Loucy (cell line): ENCODE data around the gene IMPACT.

Experiments
- H2AFZ ChIP-seq: fragments of 200-600 bp; sonication (generic); 2 replicates; pipeline ENCODE4 v1.6.0; 2016; ENCODE audit warnings: antibody characterized with exemption, mild to moderate bottlenecking, low read length, moderate library complexity
- H3F3A ChIP-seq: fragments of 200-600 bp; 2 replicates; pipeline ENCODE4 v1.6.0; 2016; ENCODE audit warnings: antibody characterized with exemption, low read depth, mild to moderate bottlenecking
- H3K27me3 ChIP-seq: fragments of 200-600 bp; sonication (generic); 2 replicates; pipeline ENCODE4 v1.6.1; 2014; ENCODE audit warnings: low read length, mild to moderate bottlenecking; ENCODE audit not compliant: insufficient read depth, poor library complexity, severe bottlenecking
- H3K36me3 ChIP-seq: fragments of 200-600 bp; sonication (generic); 2 replicates; pipeline ENCODE4 v1.6.1; 2016; ENCODE audit warnings: low read length; ENCODE audit not compliant: insufficient read depth
- H3K4me1 ChIP-seq: fragments of 200-600 bp; sonication (generic); 2 replicates; pipeline ENCODE4 v1.5.1; 2014; ENCODE audit warnings: low read length, mild to moderate bottlenecking; ENCODE audit not compliant: insufficient read depth, poor library complexity, severe bottlenecking
- H3K4me2 ChIP-seq: fragments of 200-600 bp; sonication (generic); 2 replicates; pipeline ENCODE4 v1.6.0; 2014; ENCODE audit warnings: antibody characterized with exemption, low read length, low read depth, mild to moderate bottlenecking; ENCODE audit not compliant: poor library complexity, severe bottlenecking
- H3K4me3 ChIP-seq: fragments of 200-600 bp; sonication (generic); 2 replicates; pipeline ENCODE4 v1.5.1; 2014; ENCODE audit warnings: low read length, mild to moderate bottlenecking, mixed read lengths; ENCODE audit not compliant: poor library complexity, severe bottlenecking
- H3K79me2 ChIP-seq: fragments of 200-600 bp; sonication (generic); 2 replicates; pipeline ENCODE4 v1.6.1; 2014; ENCODE audit warnings: low read length; ENCODE audit not compliant: insufficient read depth
- H3K9ac ChIP-seq: fragments of 200-600 bp; sonication (generic); 2 replicates; pipeline ENCODE4 v1.6.0; 2014; ENCODE audit warnings: mild to moderate bottlenecking, low read depth, low read length, moderate library complexity; ENCODE audit not compliant: poor library complexity, severe bottlenecking
- H3K9me2 ChIP-seq: fragments of 200-600 bp; sonication (generic); replicated peaks from 2 replicates; pipeline ENCODE4 v1.6.1; 2016; ENCODE audit warnings: low read depth, low read length, mixed read lengths
- H3K9me3 ChIP-seq: fragments of 200-600 bp; sonication (generic); 2 replicates; pipeline ENCODE4 v1.6.1; 2014; ENCODE audit warnings: mild to moderate bottlenecking, antibody characterized with exemption, low read length, low read depth; ENCODE audit not compliant: insufficient read depth
- H4K20me1 ChIP-seq: fragments of 200-600 bp; sonication (generic); 2 replicates; pipeline ENCODE4 v1.6.0; 2014; ENCODE audit warnings: antibody characterized with exemption, low read length, mild to moderate bottlenecking; ENCODE audit not compliant: insufficient read depth, poor library complexity, severe bottlenecking
- EZH2phosphoT487 ChIP-seq: fragments of 200-600 bp; IDR thresholded peaks from 2 replicates; pipeline ENCODE4 v1.6.1; 2018; ENCODE audit warnings: antibody characterized with exemption, mild to moderate bottlenecking, moderate library complexity, borderline replicate concordance
- TF ChIP-seq, protein P1 (sequence below): fragments of 200-600 bp; sonication (generic); conservative IDR thresholded peaks from 2 replicates; pipeline ENCODE4 v1.5.1; 2014; ENCODE audit warnings: mild to moderate bottlenecking, antibody characterized with exemption, low read length

Gene IMPACT

DNA sequence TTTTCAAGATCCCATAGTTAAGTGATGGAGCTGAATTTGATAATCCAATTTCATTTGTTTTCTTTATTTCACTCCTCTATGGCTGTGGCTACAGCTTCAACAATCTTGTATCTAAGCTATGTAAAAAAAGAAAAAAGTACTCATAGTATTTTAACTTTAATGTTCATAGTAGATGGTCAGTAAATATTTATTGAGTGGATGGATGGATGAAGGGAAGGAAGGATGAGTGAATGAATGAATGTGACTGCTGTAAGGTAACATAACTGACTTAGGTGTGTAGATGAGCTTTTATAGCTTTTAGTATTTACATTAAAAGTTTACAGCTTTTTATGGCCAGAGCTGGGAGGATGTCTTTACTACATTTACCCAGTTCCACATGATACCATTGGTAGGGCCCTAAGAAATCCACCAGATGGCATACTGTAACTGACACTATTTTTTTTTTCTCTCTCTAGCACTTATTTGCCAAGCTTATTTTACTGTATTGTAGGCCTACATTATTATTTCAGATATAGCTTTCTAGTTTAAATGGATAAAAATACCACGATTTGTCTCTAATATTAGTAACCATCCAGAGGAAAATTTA is 20.6 kb downstream of the IMPACT start:
- H3K9ac ChIP-seq: no peak overlapping the region
- TF ChIP-seq EZH2phosphoT487: no peak
- TF ChIP-seq, protein P1, sequence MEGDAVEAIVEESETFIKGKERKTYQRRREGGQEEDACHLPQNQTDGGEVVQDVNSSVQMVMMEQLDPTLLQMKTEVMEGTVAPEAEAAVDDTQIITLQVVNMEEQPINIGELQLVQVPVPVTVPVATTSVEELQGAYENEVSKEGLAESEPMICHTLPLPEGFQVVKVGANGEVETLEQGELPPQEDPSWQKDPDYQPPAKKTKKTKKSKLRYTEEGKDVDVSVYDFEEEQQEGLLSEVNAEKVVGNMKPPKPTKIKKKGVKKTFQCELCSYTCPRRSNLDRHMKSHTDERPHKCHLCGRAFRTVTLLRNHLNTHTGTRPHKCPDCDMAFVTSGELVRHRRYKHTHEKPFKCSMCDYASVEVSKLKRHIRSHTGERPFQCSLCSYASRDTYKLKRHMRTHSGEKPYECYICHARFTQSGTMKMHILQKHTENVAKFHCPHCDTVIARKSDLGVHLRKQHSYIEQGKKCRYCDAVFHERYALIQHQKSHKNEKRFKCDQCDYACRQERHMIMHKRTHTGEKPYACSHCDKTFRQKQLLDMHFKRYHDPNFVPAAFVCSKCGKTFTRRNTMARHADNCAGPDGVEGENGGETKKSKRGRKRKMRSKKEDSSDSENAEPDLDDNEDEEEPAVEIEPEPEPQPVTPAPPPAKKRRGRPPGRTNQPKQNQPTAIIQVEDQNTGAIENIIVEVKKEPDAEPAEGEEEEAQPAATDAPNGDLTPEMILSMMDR: peak; percentile 71
- no peak overlapping the region for H3K4me2 ChIP-seq
- H3K4me3 ChIP-seq: no peak overlapping the region
- no peaks in the 10 kb centered on the region for H3K27me3 ChIP-seq
- no peaks in the 10 kb centered on the region for H3K9me2 ChIP-seq
- no peaks in the 10 kb centered on the region for H3K79me2 ChIP-seq
- no peaks in the 10 kb centered on the region for H3F3A ChIP-seq
- H3K36me3 ChIP-seq: no peaks in the 10 kb centered on the region
- H3K9me3 ChIP-seq: no peaks in the 10 kb centered on the region
- peak overlapping the region; percentile 4; the same call in 1 of the 2 replicates for H2AFZ ChIP-seq
- no peaks in the 10 kb centered on the region for H4K20me1 ChIP-seq
- peaks cover 24% of the 10 kb centered on the region for H3K4me1 ChIP-seq

- no peak for TF ChIP-seq EZH2phosphoT487
- TF ChIP-seq, protein P1: no peak
- Histone ChIP-seq H3K4me3 (no peak overlapping the region), H2AFZ (peak overlapping the region; percentile 4; the same call in 1 of the 2 replicates), H3K9me2 (no peaks in the 10 kb centered on the region), H3K9me3 (no peaks in the 10 kb centered on the region), H4K20me1 (no peaks in the 10 kb centered on the region), H3K4me1 (peaks cover 24% of the 10 kb centered on the region), H3K9ac (no peak overlapping the region), H3F3A (no peaks in the 10 kb centered on the region), H3K4me2 (no peak overlapping the region), H3K36me3 (no peaks in the 10 kb centered on the region), H3K79me2 (no peaks in the 10 kb centered on the region), H3K27me3 (no peaks in the 10 kb centered on the region)
These were observed 21.5 kb downstream of the IMPACT start for GRCh38 chr18:24447961-24448360.

- Histone ChIP-seq H4K20me1 (no peaks in the 10 kb centered on the region), H3K9ac (no peak overlapping the region)
- TF ChIP-seq, protein P1: no peak
- TF ChIP-seq EZH2phosphoT487: no peak
These were observed 30.1 kb downstream of the IMPACT start for GRCh38 chr18:24456549-24456948.

More at GRCh38 chr18:24456549-24456948, 30.1 kb downstream of the IMPACT start:
- Histone ChIP-seq H3K9me2 (no peaks in the 10 kb centered on the region), H3K9me3 (peaks cover 4% of the 10 kb centered on the region; the same call in 1 of the 2 replicates), H2AFZ (no peak overlapping the region), H3K4me2 (no peak overlapping the region), H3K79me2 (no peaks in the 10 kb centered on the region), H3K27me3 (no peaks in the 10 kb centered on the region), H3K4me3 (no peak overlapping the region), H3K36me3 (no peaks in the 10 kb centered on the region; the same call in 1 of the 2 replicates), H3F3A (no peaks in the 10 kb centered on the region), H3K4me1 (peaks cover 17% of the 10 kb centered on the region)
